Measurements from ENCODE around the gene SPPL3.

GRCh38 chr12:120830052-120830940 lies 73.9 kb downstream of the SPPL3 start:
- TF ChIP-seq POLR2A (IDR thresholded peaks at IDR 0.05) (no peak), CTCF (IDR thresholded peaks at IDR 0.05 in 8 of 11, conservative IDR thresholded peaks at IDR 0.05 in 3 of 11) (no peak), POLR2AphosphoS5 (IDR thresholded peaks at IDR 0.05) (no peak)
